ENCODE results near the gene RANGAP1.

RANGAP1 gene

GRCh38 chr22:41197038-41197972, 88.7 kb downstream of the RANGAP1 start:
- peak; percentile 94 for DNase-seq (ENCODE audit: low spot score)
